GM20431 (cell line): ENCODE results near the gene MAP2.
"Not testable (repeated sequence)": the region's sequence is repeated elsewhere in the genome, so short reads cannot be mapped to it uniquely, and the experiment has no call there.

Source experiments
- in situ Hi-C: fragments of 300-500 bp; cut with MseI, MboI; formaldehyde crosslinking; loops from one replicate; pipeline ENCODE4 v1.15.0; 2020; ENCODE audit warnings: low sequenced_read_pairs; ENCODE audit not compliant: unreplicated experiment

The MAP2 gene

DNA sequence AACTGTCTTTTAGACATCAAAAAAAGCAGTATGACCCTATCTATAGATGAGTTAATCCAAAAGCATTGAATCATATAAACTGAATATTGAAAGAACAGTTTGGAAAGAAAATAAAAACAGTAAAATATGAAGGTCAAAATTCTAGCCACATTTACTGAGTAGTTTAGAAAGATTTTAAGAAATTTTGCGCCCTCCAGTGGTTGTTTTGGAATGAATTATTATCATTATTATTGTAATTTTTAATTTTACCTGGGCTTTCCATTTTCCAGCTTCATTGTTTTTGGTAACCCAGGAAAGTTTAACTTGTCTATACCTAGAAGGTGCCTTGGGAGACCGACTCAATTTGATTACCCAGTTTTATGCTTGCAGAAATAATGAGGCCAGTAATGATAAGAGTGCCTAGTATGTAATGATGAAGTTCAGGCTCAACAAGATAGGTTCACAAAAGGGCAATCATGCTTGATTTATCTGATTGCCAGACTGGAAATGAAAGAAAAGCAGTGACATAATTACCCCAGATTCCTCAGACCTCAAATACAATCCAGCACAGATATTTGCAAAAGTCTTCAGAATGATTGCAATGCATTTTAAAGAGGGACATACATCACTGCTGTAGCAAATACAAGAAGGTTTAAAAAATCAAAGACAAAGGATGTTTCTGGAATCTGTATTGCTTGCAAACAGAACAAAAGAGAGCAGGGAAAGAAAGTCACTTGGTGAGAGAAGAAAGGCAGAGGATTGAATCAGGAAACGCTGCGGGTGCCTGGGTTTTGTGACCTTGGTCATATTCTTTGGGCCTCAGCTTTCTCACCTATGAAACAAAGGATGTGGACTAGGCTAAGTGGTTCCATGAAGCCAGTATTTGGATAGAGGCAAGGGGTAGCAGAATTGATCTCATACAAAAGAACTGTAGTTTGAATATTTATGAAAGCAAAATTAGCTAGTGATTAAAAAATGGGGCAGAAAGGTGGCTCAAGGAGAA lies 153.8 kb downstream of the MAP2 start:
- in situ Hi-C loops, result no loop called here

DNA sequence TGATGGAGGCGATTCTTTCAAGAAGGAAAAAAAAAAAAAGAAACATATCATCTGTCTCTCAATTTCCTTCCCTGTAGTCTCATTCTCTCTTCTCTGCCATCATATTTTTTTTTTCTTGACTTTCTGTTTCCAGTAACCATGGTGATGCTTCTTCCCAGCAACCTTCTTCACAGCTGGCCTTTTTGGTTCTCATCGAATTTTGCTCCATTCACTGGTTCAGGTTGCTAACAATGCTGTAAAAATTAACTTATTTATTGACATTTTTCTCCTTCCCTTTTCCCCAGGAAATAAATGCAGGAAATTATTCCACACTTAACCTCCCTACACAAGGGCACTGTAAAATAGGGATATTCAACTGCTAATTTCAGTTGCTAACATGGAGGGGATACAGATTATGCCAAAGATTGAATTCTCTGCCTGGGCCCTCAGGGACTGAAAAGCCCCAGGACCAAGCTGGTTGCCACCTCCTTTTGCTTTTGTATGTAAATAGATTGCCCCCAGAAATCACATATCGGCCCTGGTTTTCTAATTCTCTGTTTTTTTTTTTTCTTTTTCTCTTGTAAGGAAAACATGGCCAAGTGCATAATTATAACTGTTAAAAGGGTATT lies 154.7 kb downstream of the MAP2 start:
- in situ Hi-C loops, result no loop called here

DNA sequence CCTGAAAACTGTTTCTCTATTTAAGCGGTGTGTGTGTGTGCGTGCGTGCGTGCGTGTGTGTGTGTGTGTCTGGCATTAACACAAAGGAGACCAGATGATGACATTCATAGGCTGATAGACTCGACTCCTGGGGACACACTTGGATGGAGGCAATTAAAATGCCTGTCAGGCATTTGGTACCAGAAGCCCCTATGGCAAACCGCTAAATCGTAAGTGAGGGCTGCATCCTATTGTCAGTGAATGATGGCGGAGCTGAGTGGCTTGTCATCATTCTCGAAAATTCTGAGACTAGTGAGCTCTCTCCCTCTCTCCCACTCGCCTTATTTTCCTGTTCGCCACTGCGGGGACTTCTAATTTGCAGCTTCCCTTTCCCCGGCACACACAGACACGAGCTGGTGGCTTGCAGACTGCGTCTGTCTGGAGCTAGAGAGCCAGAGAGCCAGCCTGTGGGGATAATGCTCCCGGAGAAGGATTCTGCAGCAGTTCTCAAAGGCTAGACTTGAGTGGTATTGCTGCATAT lies 155.4 kb downstream of the MAP2 start:
- in situ Hi-C loops, result no loop called here

DNA sequence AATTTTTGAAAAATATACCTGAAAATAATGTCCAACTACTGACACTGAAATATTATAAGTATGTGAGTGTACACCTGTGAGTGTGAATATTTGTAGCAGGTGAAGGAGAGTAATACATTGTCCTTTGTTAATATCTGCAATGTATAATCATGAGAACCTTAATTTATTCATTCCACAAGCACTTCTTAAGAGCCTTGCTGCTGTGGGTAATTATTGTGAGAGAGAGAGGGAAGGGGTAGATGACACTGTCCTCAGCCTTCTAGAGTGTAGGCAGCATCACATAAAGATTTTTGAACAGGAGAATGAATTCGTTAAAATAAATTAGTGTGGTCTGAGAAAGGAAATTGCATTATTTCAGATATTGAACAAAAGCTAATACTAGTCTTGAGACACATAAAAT lies 157.2 kb downstream of the MAP2 start:
- in situ Hi-C loops, result no loop called here

DNA sequence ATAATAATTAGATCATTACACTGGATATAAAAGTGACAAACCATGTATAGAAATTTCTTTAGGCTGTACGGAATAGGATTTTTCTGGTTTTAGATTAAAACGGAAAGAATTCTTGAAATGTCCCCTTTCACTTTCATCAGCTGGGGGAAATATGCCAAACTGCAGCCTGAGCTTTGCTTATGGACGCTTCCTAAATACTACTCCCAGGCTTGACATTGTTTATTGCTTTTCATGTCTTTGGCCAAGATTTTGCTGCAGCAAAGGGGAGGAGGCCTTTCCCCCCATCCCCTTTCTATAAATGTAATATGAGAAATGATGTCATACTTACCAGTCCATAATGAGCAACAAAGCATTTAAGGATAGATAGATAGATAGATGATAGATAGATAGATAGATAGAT lies 158.4 kb downstream of the MAP2 start:
- in situ Hi-C loops, result no loop called here

DNA sequence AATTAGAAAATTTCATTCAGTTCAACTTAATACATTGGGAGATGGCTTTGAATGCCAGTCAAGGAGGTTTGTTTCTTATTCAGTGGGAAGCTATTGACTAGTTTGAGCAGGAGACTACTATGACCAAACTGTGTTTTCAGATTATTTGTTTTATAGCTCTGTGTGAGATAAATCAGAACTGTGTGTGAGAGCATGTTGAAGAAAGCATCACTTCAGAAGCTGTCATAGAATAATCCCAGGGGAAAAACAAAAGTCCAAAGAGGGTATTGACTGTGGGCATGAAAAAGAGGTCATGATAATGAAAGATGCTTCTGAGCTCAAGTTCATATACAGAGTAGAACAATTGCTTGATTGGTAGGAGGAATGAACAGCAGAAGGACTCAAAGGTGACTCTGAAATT lies 160.6 kb downstream of the MAP2 start:
- in situ Hi-C loops, result no loop called here

DNA sequence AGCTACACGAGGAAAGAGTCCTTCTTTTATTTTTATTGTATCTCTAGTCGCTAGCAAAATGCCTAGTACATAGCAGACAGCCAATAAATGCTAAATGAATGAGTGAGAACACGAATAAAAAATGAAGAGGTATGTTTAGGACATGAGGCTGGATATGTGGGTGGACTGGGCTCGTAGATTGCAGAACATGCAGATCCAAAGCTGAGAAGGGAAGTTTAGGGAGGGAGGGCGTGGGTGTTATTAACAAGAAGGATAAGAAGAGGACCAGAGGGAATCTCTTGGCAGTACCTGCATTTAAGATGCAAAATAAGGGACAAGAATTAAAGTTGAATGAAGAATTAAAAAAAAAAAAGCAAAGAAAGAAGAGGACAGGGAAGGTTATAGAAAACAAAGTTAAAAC lies 161.1 kb downstream of the MAP2 start:
- in situ Hi-C loops, result no loop called here

DNA sequence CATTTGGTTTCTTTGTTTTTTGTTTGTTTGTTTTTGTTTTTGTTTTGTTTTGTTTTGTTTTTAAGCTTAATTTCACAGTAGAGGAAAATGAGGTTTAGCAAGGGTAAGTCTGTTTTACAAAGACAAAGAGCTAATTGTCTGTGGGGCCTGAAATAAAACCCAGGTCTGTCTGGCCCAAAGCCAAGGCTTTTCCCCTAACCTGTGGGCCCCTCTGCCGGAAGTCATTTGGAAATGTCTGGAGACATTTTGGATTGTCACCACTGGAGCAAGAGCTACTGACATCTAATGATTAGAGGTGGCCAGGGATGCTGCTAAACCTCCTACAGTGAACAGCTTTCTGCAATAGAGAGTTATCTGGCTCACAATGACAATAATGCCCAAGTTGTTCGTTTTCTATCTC lies 167.2 kb downstream of the MAP2 start:
- in situ Hi-C loops, result no loop called here

DNA sequence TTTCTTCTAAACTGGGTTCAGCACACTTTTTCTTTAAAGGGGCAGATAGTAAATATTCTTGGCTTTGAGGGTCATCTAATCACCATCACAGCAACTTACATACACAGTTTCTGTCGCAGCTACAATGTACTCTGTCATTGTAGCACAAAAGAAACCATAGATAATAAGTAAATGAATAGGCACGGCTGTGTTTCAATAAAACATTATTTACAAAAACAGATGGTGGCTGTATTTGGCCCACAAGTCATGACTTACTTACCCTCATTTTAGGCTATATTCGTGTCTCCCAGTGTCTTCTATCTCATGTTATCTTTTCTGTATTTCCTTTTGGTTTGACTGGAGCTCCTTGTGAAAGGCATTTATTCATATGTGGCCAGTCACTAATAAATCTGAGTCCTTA lies 168.3 kb downstream of the MAP2 start:
- in situ Hi-C loops, result no loop called here

DNA sequence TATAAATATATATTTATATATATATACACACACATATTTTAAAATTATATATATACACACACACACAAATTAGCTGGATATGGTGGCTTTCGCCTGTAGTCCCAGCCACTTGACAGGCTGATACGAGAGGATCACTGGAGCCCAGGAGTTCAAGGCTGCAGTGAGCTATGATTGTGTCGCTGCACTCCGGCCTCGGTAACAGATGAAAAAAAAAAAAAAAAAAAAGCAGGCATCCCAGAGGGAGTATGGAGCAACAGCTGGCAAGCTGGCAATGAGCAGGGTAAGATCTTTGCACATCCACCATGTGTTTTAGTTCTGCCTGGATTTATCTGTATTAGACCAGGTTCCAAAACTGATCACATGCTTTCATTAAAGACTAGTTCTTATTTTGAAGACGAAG lies 170.1 kb downstream of the MAP2 start:
- in situ Hi-C loops, result no loop called here

DNA sequence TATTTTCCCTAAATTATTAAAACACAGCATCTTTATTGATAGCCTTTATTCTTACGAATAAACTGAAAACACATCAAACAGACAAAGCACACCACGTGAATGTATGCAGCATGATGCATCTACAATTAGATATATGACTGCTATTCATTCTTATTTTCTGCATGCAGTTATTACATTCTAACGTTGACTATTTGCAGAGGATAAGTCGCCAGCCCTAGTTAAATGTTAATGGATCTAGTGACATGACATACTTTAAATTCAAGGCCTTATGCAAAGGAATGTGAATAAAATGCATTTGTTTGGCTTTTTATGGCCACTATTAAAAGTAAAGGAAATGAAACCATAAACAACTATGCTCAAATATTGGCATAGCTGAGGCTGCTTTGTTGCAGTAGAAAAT lies 172.4 kb downstream of the MAP2 start:
- in situ Hi-C loops, result no loop called here

DNA sequence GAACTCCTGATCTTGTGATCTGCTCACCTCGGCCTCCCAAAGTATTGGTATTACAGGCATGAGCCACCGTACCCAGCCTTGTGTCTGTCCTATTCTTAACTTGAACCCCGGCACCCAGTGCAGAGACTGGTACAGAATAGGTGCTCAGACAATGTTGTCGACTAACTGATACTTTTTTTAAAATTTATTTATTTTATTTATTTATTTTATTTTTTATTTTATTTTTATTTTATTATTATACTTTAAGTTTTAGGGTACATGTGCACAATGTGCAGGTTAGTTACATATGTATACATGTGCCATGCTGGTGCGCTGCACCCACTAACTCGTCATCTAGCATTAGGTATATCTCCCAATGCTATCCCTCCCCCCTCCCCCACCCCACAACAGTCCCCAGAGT lies 174.4 kb downstream of the MAP2 start:
- in situ Hi-C loops, result not testable (repeated sequence)

DNA sequence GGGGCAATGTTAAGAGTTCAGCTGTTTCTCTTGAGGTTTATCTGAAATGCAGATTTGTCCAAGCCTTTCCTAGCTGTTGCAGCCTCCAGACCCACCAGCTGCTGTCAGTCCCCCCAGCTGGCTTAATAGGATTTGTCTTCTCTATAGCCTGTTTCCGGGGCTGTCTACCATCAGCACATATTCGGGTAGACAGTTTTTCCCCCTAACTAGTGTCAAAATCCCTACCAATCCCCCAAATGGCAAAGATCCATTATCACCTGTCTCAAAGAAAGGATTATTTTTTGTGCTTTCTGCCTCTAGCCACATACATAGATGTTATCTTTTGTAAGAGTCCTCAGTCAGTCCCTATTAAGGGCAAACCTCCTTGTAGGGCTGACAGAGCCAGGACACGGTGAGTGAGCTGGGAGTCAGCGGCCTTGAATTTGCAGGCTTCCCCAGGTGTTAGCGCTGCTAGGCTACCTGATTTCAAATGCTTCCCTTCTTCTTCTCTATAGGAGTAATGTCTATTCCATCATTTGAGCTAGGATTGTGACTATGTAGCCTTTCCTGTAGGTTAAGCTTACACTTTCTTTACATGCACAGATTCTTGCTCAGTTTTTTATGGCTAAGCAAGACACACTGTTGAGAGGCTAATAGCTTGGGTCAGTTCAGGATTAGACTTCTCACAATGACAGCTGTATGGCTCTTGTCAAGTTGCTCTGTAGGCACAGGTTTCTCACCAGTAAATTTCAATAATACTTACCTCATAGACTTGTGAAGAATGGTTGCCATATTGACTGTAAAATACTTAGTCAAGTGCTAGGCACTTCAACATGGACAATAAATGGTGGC lies 176.7 kb downstream of the MAP2 start:
- in situ Hi-C loops, result no loop called here

DNA sequence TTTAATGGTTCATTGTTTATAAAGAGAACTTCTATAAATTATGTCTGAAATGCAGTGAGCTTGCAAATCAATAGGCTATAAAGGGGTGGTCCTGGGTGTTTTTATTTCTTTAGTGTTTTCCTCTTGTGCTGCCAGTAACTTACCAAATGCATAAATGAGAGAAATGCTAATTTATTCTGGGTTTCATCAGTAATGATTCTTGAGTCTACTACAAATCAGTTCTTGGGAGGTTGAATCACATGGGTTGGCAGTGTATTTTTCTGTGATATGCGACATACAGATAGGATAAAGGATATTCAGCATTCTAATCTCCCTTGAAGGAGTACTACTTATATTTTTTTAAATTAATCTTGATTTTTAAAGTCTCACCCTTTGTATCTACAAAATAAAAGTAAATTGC lies 177.7 kb downstream of the MAP2 start:
- in situ Hi-C loops, result no loop called here

DNA sequence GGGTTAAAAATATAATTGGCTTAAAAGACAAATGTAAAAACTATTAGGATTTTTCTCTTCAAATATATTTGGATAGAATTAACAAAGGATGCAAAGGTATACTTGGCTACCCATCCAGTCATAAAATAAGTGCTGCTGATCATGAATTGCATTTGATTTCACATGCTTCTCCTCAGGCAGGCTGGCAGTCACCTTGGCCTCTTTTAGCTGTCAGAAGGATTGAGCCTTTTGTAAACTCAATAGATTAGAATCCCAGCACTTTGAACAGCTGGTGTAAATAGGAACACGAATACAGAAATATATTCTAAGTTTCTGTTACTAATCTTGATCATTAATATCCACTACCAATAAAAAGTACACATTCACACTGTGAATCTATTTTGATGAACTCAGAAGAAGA lies 178.4 kb downstream of the MAP2 start:
- in situ Hi-C loops, result no loop called here

DNA sequence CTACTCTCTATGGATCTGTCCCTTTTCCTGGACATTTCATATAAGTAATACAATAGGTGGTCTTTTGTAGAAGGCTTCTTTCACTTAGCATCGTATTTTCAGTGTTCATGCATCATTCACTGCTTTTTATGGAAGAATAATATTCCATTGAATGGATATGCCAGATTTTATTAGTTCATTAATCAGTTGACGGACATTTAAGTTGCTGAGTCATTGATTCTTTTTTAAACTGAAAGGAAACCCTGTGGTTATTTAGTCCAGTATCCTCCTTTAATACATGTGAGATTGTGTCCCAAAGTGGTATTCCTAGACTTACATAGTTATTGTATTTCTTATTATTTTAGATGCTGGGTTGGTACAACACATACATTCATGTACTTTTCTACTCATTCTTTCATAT lies 185.7 kb downstream of the MAP2 start:
- in situ Hi-C loops, result no loop called here

DNA sequence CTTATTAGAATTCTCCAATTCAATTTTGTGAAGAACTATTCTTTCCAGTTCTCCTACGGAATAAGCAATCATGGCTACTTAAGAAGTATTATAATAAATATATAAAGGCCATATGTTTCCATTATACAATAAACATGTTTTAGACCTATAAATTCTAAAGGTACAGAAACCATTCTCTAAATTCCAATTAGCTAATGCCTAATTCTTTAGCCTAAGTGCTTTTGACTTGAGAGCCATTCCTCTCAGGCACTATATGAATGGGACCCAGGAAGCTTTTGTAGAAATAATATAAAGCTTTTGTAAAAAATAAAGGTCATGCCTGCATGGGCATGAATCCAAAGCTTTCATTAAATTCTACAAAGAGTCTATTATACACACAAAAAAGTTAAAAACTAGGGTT lies 186.8 kb downstream of the MAP2 start:
- in situ Hi-C loops, result no loop called here

DNA sequence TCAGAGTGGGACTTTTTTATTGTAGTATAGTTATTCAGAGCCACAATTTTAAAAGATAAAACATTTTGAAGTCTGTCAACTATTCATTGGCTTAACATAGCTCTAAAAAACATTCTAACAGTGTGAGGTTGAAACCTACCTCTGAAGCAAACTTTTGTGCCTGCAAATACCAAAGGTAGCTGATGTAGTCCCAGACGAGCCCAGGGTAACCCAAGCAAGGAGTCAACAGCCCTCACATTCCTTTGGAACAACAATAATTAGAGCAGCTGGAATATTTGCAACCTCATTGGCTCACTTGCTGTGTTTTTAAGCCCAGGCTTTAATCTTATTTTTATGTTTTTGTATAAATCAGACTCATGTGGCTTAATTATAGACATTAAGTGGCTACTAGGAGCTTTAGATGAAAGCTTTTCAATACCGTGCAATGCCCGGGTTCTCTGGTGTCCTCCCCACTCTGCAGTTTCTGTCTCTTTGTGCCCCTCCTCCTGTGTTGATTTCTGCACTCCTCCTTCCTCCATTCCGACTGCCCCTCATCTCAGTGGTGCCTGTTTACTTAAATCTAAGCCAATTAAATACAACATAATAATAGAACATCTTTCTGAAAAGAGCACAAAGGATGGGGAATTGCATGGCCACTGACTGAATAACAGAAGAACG lies 189.9 kb downstream of the MAP2 start:
- in situ Hi-C loops, result no loop called here

DNA sequence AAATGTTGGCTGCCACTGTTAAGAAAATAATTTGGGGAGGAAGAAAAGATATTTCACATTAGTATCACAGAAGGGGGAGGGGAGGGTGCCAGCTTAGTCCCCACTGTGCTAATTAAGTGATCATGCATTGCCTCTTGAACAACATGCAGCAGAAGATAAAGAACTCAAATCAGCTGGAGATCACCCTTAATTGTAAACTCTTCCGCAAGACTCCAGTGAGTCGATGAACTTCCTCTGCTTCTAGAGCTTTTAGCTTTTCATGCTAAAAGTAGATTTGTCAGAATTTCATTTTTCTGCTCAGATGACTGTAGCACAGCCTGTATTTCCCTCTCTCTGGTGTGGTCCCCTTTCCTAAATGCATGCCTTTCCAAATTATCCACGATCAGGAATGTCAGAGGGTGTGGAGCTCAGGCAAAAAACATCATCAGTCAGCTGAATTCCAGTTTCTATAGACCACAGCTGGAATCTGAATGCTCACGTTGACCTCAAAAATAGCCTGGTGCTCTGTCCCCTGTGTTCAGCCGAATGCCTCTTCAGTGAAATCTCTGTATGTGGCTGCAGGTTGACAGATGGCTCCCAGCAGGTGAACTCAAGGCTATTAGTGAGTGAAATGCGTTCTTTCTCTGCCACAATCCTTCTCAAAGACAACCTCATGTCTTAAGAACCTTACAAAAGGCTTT lies 191.0 kb downstream of the MAP2 start:
- in situ Hi-C loops, result no loop called here

DNA sequence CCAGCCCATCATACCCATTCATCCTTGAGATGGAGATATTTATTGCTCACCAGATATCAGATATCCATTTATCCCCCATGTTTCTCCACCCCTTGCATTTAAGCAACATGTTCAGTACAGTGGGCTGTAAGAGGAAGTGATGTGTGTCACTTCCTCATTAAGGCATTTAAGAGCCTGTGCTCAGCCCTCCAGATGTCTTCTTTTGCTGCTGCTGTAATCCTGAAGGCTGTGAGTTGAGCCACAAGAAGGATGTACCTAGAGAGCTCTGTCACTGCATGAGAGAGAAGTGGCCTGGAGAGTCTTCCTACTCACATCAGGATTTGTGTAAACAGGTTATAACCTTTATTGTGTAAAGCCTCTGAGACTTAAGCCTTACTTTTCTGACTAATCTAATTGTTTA lies 195.9 kb downstream of the MAP2 start:
- in situ Hi-C loops, result no loop called here
